HG02973 (cell line): ENCODE data around the gene TAF11.
"Not testable (repeated sequence)": the region's sequence is repeated elsewhere in the genome, so short reads cannot be mapped to it uniquely, and the experiment has no call there.

ENCODE experiments used
- ATAC-seq: cut with Tn5 transposase; IDR thresholded peaks from one replicate; pipeline ENCODE4 v1.9.1; 2021; ENCODE audit warnings: moderate library complexity; ENCODE audit not compliant: unreplicated experiment

The TAF11 gene

DNA sequence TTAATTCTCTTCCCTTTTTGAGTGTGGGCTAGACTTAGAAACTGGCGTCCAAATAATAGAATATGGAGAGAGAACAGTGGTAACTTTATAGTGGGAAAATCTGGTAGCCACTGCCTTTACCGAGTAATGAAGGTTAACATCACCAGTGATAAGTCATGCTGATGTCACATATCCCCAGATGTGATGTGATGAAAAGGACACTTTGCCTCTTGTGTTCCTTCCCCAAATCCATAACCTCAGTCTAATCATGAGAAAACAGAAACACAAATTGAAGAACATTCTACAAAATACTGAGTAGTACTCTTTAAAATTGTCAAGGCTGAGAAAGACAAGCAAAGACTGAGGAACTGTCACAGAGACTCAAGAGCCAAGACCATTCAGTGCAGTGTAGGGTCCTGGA, 19.0 kb upstream of the TAF11 start:
- no peak for ATAC-seq

DNA sequence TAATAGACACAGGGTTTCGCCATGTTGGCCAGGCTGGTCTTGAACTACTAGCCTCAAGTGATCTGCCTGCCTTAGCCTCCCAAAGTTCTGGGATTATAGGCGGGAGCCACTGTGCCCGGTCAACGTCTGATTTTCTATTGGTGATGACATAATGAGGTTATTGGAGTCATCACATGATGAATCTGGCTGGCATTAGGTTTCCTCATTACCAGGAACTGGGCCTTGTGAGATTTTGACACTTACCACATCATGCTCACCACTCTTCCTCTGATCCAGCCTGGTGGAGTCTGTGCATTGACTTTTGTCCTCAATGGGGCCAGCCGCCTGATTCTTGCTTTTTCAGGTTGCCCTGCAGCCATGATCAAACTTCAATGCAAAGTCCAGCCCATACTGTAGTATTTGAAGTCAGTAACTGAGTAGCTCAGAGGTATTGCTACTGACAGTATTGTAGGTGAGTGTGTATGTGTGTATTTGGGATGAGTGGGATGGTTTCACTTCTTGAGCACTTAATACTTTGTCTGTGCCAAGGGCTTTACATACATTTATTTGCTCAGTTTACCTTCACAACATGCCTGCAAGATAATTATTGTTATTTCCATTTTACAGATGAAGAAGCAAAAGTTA, 17.3 kb upstream of the TAF11 start:
- no peak for ATAC-seq

GRCh38 chr6:34901930-34902329, 14.1 kb upstream of the TAF11 start:
- ATAC-seq = no peak

- ATAC-seq = no peak
Observed at GRCh38 chr6:34900321-34901031, 12.6 kb upstream of the TAF11 start.

- not testable (repeated sequence) for ATAC-seq
Observed at GRCh38 chr6:34899748-34900147, 11.9 kb upstream of the TAF11 start.

DNA sequence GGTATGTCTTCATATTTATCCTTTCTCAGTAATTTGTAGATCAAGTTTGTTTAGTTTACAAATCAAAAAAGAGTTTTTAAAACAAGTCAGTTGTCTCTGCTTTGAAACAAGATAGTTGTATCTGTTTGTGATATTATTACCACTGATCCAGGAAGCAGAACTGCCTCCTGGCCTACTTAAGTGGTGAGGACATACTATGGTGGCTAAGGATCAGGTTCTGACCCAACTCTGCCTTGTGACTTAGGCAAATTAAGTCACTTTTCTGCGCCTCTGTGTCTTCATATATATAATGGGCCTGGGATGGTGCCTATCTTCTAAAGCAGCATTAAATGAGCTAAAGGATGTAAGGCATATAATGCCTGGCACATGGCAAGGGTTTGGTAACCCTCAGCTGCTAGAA, 9.9 kb upstream of the TAF11 start:
- no peak for ATAC-seq

- no peak for ATAC-seq
Observed at GRCh38 chr6:34897130-34897529, 9.3 kb upstream of the TAF11 start.

DNA sequence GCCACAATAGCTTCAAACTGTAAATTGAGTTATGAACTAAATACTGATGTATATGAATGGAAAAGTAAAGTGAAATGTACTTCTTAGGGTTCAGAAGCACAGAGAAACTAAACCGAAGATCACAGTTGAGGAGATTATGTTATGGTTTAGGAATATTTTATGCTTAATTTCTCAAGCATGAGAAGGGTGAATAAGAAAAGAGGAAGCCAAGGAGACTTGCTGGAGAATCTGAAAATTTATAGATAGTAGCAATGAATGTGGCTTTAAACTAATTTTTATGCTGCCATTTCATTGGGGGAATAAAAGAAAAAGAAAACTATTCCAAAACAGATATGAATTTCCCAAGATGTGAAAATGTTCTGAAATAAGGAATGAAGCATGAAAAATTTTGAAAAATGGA, 6.9 kb upstream of the TAF11 start:
- no peak for ATAC-seq

GRCh38 chr6:34891296-34891695, 3.5 kb upstream of the TAF11 start:
- ATAC-seq = no peak

GRCh38 chr6:34890533-34890925, 2.7 kb upstream of the TAF11 start:
- no peak for ATAC-seq

- peak; percentile 53 for ATAC-seq
Observed at GRCh38 chr6:34888874-34889555, 1.2 kb upstream of the TAF11 start, which contains the start of gene ANKS1A. Gene ANKS1A (plus strand): TSS chr6:34889255. CDS start chr6:34889403, 148 bp downstream.

DNA sequence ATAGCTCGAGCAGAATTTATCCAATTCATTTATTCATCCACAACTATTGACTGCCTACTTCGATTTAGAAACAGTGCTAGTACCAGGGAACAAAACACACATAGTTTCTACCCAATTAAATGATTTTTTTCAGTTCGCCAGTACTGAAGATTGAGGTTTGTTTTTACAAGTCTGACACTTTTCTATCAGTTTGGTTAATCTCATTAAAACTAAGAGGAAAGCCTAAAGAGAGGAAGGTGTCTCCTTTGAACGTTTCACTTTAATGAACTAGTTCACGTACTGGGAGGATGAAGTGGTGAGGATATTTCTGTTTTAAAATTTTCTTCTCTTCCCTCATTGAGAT, 643 bp upstream of the TAF11 start:
- ATAC-seq = no peak

GRCh38 chr6:34885837-34886236, 2.0 kb downstream of the TAF11 start:
- not testable (repeated sequence) for ATAC-seq

GRCh38 chr6:34884996-34885395, 2.8 kb downstream of the TAF11 start:
- ATAC-seq = no peak

- not testable (repeated sequence) for ATAC-seq
Observed at GRCh38 chr6:34884073-34884472, 3.8 kb downstream of the TAF11 start.

DNA sequence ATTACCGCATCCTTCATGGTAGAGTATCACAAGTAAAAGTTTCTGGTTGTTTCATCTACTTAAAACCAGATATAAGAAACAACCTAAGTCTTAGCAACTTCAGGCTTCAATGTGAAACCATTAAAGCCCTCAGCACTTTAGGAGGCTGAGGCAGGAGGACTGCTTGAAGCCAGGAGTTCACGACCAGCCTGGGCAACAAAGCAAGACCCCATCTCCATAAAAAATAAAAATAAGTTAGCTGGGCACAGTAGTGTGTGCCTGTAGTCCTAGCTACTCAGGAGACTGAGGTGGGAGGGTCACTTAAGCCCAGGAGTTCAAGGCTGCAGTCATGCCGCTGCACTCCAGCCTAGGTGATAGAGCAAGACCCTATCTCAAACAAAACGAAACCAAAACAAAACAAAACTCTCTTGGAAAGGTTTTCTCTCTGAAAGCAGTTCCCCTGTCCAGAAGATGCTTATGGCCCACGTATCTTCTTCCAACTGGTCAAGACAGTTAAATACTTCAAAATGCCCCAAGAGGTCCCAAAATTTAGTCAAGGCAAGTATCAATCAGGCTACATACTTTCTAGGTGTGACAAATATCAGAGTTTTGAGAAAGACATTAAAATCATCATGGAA, 9.9 kb downstream of the TAF11 start:
- no peak for ATAC-seq

GRCh38 chr6:34877259-34877658, 10.6 kb downstream of the TAF11 start:
- ATAC-seq = no peak

- no peak for ATAC-seq
Observed at GRCh38 chr6:34876472-34876871, 11.4 kb downstream of the TAF11 start.

GRCh38 chr6:34875292-34876213, 12.3 kb downstream of the TAF11 start:
- ATAC-seq = no peak

- ATAC-seq = no peak
Observed at GRCh38 chr6:34872332-34872731, 15.5 kb downstream of the TAF11 start.

DNA sequence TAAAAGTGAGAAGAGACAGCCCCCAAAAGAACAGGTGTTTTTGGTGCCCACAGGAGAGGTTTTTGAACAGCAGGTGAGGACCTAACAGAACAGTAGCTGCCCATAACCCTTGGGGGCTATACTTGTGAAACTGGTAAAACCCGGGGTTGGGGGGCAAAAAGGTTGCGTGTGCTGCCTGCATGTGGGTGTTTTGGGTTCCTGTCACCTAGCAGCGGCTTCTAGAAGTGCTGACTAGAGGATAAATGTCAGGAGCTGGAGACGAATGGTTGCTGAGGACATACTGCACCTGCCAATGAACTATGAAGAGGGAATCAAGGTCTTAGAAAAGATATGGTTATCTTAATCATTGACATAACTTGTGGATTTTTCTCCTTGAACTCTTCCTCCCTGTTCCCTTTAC, 16.0 kb downstream of the TAF11 start:
- no peak for ATAC-seq
